Natural killer cell (primary cell): ENCODE measurements around the gene SETBP1. TPM values are rescaled to one million over a fixed set of nuclear protein-coding genes. Genes with fewer than 3 reads are reported as not detected.
A peak's percentile ranks its signal among the peaks of the same experiment; 100 is the strongest.

Source experiments
- ATAC-seq, 3 donors: fragments of 150-1000 bp in 2 of 3; fragments of 200-7000 bp in 1 of 3; cut with Tn5 transposase; 1 replicate in 1 of 3; 2 replicates in 2 of 3; pipeline ENCODE4 v1.10.0; 2021; ENCODE audit warnings: mild to moderate bottlenecking in 2 of 3, moderate library complexity in 2 of 3
- DNase-seq, 2 donors: peaks; one replicate each; pipeline versions ENCODE4 v3.0.0 to v3.0.0-alpha.2; 2013 to 2021; ENCODE audit warnings: mixed read lengths in 1 of 2
- H3K27ac ChIP-seq: one replicate; pipeline ENCODE4 v1.5.1; 2013; ENCODE audit warnings: mild to moderate bottlenecking, low read length
- H3K27me3 ChIP-seq: one replicate; pipeline ENCODE4 v1.6.1; 2013; ENCODE audit warnings: low read length; ENCODE audit not compliant: control insufficient read depth, insufficient read depth
- H3K36me3 ChIP-seq: one replicate; pipeline ENCODE4 v1.6.1; 2013; ENCODE audit warnings: low read length; ENCODE audit not compliant: control insufficient read depth, insufficient read depth
- H3K4me1 ChIP-seq: one replicate; pipeline ENCODE4 v1.6.1; 2013; ENCODE audit warnings: low read length; ENCODE audit not compliant: control insufficient read depth, insufficient read depth
- H3K4me3 ChIP-seq: one replicate; pipeline ENCODE4 v1.5.1; 2013; ENCODE audit warnings: low read length
- H3K9me3 ChIP-seq: one replicate; pipeline ENCODE4 v1.6.1; 2013; ENCODE audit warnings: low read length; ENCODE audit not compliant: control insufficient read depth, insufficient read depth
- H3K27ac Mint-ChIP-seq, 2 donors: one replicate each; pipeline ENCODE4 v1.8.0; 2022; ENCODE audit warnings: mild to moderate bottlenecking in 2 of 2, mixed read lengths in 2 of 2, moderate library complexity in 1 of 2
- H3K27me3 Mint-ChIP-seq, 2 donors: one replicate each; pipeline ENCODE4 v1.8.0; 2022; ENCODE audit warnings: low read depth in 2 of 2, mixed read lengths in 2 of 2
- H3K36me3 Mint-ChIP-seq: one replicate; pipeline ENCODE4 v1.8.0; 2022; ENCODE audit warnings: mixed read lengths
- H3K4me1 Mint-ChIP-seq, 2 donors: one replicate each; pipeline ENCODE4 v1.8.0; 2022; ENCODE audit warnings: mixed read lengths in 2 of 2
- H3K4me3 Mint-ChIP-seq: one replicate; pipeline ENCODE4 v1.8.0; 2022; ENCODE audit warnings: mild to moderate bottlenecking, moderate library complexity, mixed read lengths
- H3K9me3 Mint-ChIP-seq, 2 donors: one replicate each; pipeline ENCODE4 v1.8.0; 2022; ENCODE audit warnings: mixed read lengths in 2 of 2
- WGBS: methylation state at CpG from one replicate; pipeline ENCODE4 v1.1.7; 2013; ENCODE audit warnings: missing lambda C conversion rate; ENCODE audit not compliant: insufficient coverage; 5-methylcytosine and 5-hydroxymethylcytosine counted together
- intact Hi-C: fragments of 100-400 bp; cut with micrococcal nuclease; formaldehyde crosslinking; loops from one replicate; pipeline ENCODE4 v1.14.2; 2022
- total RNA-seq, 4 donors: library from RNA; stranded (reverse); fragments of 120-200 nt in 1 of 4; gene quantifications; one replicate each; pipeline versions ENCODE4 v1.2.3 to v1.2.4, GENCODE V29; 2013 to 2022
- TF ChIP-seq, protein P1 (sequence below): fragments of 200-600 bp; IDR thresholded peaks from one replicate; pipeline ENCODE4 v1.8.0; 2022; ENCODE audit warnings: antibody characterized with exemption

The SETBP1 gene
- total RNA-seq, 3 donors from 2014 or later (not counting 1 experiment from before 2014, with no cell fraction given): 36.0 to 46.6 (median 41.2) TPM

DNA sequence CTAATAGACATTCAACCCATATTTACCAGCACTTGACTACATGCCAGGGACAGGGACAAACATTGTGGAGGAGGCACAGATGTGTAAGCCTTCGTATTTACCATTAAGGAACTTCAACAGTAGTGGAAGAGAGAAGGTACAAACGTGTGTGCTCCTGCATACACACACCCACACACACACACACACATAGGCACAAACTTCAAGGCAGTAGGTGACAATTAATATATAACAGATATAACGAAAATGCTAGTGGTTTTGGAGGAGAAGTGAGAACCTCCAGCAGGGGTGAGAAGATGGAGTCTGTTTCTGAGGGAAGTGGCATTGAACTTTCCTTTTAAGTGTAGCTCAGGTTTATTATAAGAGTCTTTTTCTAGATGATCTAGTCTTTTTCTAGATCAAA is 231.1 kb downstream of the SETBP1 start:
- TF ChIP-seq, protein P1, sequence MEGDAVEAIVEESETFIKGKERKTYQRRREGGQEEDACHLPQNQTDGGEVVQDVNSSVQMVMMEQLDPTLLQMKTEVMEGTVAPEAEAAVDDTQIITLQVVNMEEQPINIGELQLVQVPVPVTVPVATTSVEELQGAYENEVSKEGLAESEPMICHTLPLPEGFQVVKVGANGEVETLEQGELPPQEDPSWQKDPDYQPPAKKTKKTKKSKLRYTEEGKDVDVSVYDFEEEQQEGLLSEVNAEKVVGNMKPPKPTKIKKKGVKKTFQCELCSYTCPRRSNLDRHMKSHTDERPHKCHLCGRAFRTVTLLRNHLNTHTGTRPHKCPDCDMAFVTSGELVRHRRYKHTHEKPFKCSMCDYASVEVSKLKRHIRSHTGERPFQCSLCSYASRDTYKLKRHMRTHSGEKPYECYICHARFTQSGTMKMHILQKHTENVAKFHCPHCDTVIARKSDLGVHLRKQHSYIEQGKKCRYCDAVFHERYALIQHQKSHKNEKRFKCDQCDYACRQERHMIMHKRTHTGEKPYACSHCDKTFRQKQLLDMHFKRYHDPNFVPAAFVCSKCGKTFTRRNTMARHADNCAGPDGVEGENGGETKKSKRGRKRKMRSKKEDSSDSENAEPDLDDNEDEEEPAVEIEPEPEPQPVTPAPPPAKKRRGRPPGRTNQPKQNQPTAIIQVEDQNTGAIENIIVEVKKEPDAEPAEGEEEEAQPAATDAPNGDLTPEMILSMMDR: no peak
- Histone ChIP-seq H3K36me3 (no peaks in the 10 kb centered on the region), H3K4me3 (no peak overlapping the region), H3K27ac (no peak overlapping the region), H3K4me1 (peaks cover 13% of the 10 kb centered on the region), H3K27me3 (no peaks in the 10 kb centered on the region), H3K9me3 (no peaks in the 10 kb centered on the region)
- no peaks in the 10 kb centered on the region for H3K36me3 Mint-ChIP-seq
- peaks cover 50 to 60% of the 10 kb centered on the region in 2 donors for H3K4me1 Mint-ChIP-seq
- no peak overlapping the region for H3K27ac Mint-ChIP-seq
- no peaks in the 10 kb centered on the region for H3K9me3 Mint-ChIP-seq
- no peaks in the 10 kb centered on the region for H3K27me3 Mint-ChIP-seq
- no CpG with 5 or more reads among the region's 3 CpGs for WGBS
- DNase-seq: no peak
- H3K4me3 Mint-ChIP-seq: no peak overlapping the region
- intact Hi-C loops: no loop called here
- peak; percentile 18 to 73 (median 41) for ATAC-seq

DNA sequence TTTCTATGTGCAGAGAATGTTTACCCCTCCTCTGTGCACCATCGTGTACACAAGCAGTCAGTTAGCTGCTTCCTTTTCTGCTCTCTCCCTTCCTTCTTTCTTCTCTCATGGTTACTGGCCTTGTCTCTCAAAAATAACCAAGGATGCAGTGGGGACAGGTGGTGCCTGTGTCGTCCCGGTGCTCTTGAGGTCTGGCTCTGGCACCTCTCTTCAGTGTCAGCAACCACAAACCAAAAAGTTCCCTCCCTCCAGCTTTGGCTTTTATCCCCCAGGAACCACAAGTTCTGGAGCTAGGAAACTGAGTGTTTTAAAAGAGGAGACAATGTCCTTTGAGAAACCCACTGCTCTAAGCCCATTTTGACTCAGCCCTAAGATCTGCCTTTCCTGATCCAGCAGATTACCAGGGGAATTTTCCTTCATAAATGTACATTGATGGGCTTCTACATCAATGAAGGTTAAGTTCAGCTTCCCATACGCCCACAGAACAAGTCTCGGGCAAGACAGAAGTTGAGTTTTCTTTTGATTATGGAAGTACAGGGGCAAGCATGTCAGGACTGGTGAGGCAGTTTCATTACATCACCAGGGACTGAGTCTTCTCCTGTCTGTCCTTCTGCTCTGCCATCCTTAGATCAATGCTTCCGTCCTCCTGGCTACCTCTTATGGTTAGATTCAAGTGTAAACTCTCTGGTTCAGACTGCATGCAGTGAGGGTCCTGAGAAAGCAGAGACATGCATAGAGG is 232.2 kb downstream of the SETBP1 start:
- Histone ChIP-seq H3K9me3 (no peaks in the 10 kb centered on the region), H3K4me1 (peaks cover 13% of the 10 kb centered on the region), H3K27ac (no peak overlapping the region), H3K27me3 (no peaks in the 10 kb centered on the region), H3K4me3 (no peak overlapping the region), H3K36me3 (no peaks in the 10 kb centered on the region)
- peak overlapping the region in 1 of 2 donors; percentile 21 for H3K27ac Mint-ChIP-seq
- ATAC-seq: no peak
- no peaks in the 10 kb centered on the region for H3K27me3 Mint-ChIP-seq
- no peaks in the 10 kb centered on the region for H3K36me3 Mint-ChIP-seq
- DNase-seq: no peak
- no peaks in the 10 kb centered on the region for H3K9me3 Mint-ChIP-seq
- H3K4me3 Mint-ChIP-seq: no peak overlapping the region
- 49% methylated on average over 6 of the region's 6 CpGs for WGBS
- TF ChIP-seq, protein P1: no peak
- intact Hi-C loops: no loop called here
- H3K4me1 Mint-ChIP-seq: peaks cover 51 to 62% of the 10 kb centered on the region in 2 donors

DNA sequence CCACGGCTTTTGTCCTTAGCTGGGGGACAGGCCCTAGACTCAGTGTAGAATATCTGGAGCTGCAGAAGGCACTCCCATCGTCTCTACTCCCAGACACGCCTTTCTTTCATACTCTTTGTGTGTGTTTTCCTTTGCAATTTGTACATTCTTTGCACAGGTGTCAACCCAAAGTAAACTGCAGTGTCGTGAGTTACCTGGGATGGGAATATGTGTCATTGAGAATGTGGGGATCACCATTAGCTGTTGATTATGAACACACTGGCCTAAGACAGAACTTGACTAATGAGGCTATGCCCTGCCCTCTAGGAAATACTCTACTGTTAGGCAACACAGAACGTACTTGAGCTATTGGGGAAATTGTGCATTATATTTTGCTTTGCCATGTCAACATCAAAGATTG is 233.3 kb downstream of the SETBP1 start:
- Mint-ChIP-seq H3K27me3 (no peaks in the 10 kb centered on the region), H3K9me3 (no peaks in the 10 kb centered on the region), H3K4me1 (peaks cover 57 to 68% of the 10 kb centered on the region in 2 donors), H3K36me3 (no peaks in the 10 kb centered on the region), H3K4me3 (no peak overlapping the region), H3K27ac (no peak overlapping the region)
- WGBS: 98% methylated on average over 5 of the region's 5 CpGs
- H3K27me3 ChIP-seq: no peaks in the 10 kb centered on the region
- no peaks in the 10 kb centered on the region for H3K9me3 ChIP-seq
- H3K4me3 ChIP-seq: no peak overlapping the region
- no peaks in the 10 kb centered on the region for H3K36me3 ChIP-seq
- intact Hi-C loops: no loop called here
- DNase-seq (no peak), ATAC-seq (no peak)
- TF ChIP-seq, protein P1: no peak
- H3K4me1 ChIP-seq: peaks cover 13% of the 10 kb centered on the region
- H3K27ac ChIP-seq: no peak overlapping the region

DNA sequence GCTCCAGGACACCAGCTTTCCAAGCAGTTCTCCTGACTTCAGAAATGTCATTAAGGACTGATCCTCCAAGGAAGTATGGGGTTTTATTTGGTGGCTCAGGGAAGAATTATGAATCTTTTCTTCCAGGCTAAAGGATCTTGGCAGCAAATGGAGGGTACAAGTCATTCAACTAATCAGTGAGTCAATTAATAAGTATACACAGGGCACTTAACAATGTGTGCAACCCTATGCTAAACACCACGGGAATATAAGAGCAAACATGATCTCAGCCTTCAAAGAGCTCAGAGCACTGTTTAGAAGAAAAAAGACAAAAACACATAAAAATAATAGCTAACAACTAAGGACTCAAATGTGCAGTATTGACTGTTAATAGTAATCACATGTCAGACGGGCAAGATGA is 234.5 kb downstream of the SETBP1 start:
- TF ChIP-seq, protein P1: no peak
- no peaks in the 10 kb centered on the region for H3K9me3 ChIP-seq
- no peaks in the 10 kb centered on the region for H3K36me3 ChIP-seq
- Mint-ChIP-seq H3K36me3 (no peaks in the 10 kb centered on the region), H3K27ac (no peak overlapping the region), H3K4me3 (no peak overlapping the region), H3K27me3 (no peaks in the 10 kb centered on the region), H3K9me3 (no peaks in the 10 kb centered on the region), H3K4me1 (peaks cover 50 to 61% of the 10 kb centered on the region in 2 donors)
- H3K27me3 ChIP-seq: no peaks in the 10 kb centered on the region
- no peak overlapping the region for H3K27ac ChIP-seq
- intact Hi-C loops: no loop called here
- no peak overlapping the region for H3K4me3 ChIP-seq
- ATAC-seq (no peak), DNase-seq (no peak)
- H3K4me1 ChIP-seq: peaks cover 10% of the 10 kb centered on the region
- WGBS: 81% methylated on average over 2 of the region's 2 CpGs
